Measurements from ENCODE around the gene ENAM. TPM values are rescaled to one million over a fixed set of nuclear protein-coding genes. Genes with fewer than 3 reads are reported as not detected.

The ENAM gene
- total and polyA plus RNA-seq, 10 of the 15 experiments (the other 5 are each of a cell fraction or from before 2014, with no cell fraction given): 0.04 to 1.3 (median 0.21) TPM

DNA sequence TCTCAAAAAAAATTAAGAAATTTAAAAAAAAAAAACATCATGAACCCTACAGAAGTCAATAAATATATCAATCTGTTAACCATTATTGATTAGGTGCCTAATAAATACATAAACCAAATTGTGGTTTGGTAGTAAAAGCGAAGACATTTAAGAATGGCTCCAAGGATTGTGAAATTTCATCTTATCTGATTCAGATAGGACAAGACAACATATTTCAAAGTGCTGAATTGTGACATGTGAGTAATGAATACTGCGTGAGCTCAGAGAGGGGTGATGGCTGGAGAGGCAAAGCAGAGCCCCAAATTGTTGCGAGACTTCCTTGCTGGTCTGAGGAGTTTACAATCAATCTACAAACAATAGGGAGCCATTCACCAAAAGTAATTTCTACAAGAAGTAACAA lies 28.2 kb upstream of the ENAM start:
- no peaks in the 10 kb centered on the region for H3K4me1 ChIP-seq (ENCODE audit: control insufficient read depth, insufficient read depth, low read length)
- H3K79me2 ChIP-seq (ENCODE audit: control insufficient read depth, insufficient read depth, low read length): no peaks in the 10 kb centered on the region
- no peaks in the 10 kb centered on the region; a peak in 1 of 4 replicates for H3K27me3 ChIP-seq (replicated peaks in 1 of 2; ENCODE audit: control insufficient read depth in 2 of 2, insufficient read depth in 2 of 2, low read length in 1 of 2)
- H4K20me1 ChIP-seq (ENCODE audit: control insufficient read depth, insufficient read depth): no peaks in the 10 kb centered on the region
- H3K4me2 ChIP-seq (ENCODE audit: control insufficient read depth, insufficient read depth): no peak overlapping the region
- RAD21 ChIA-PET (ENCODE audit: unreplicated experiment): interaction anchor here (0.6 to 1.7 kb wide), 5 partner anchors 104 to 425 kb away, joined by 3 to 6 read pairs (median 4); no protein-coding TSS in a partner anchor
- H3K27ac ChIP-seq (ENCODE audit: control insufficient read depth, insufficient read depth): no peak overlapping the region
- no peaks in the 10 kb centered on the region for H3K9me3 ChIP-seq (replicated peaks; ENCODE audit: control insufficient read depth, insufficient read depth, low read length)
- WGBS (ENCODE audit: insufficient coverage, insufficient replicate concordance, low lambda C conversion rate, missing lambda C conversion rate): 71% methylated on average over 3 of the region's 3 CpGs
- DNase-seq (ENCODE audit: low read depth, low spot score): no peak
- H3K9ac ChIP-seq (ENCODE audit: control insufficient read depth, insufficient read depth, low read length): no peak overlapping the region
- H3K36me3 ChIP-seq (ENCODE audit: control insufficient read depth in 2 of 2, insufficient read depth in 2 of 2, low read length in 1 of 2): no peaks in the 10 kb centered on the region
- H3K4me3 ChIP-seq: no peak overlapping the region
- SMC1A ChIA-PET (ENCODE audit: uncharacterized antibody, unreplicated experiment): interaction anchor here (0.6 to 1.7 kb wide), 9 partner anchors 9 to 1646 kb away, joined by 3 to 9 read pairs (median 4); no protein-coding TSS in a partner anchor
- intact Hi-C loops (cut with micrococcal nuclease; ENCODE audit: unreplicated experiment) (loop anchor here (5.0 to 10.0 kb wide), 3 partner anchors 584 to 1704 kb away; no protein-coding TSS in a partner anchor), in situ Hi-C loops (cut with MboI) (loop anchor here (25.0 kb wide), 2 partner anchors 1112 to 1687 kb away; no protein-coding TSS in a partner anchor)
- CTCF ChIA-PET: interaction anchor here (0.6 to 1.6 kb wide), 9 partner anchors 10 to 1112 kb away, joined by 3 to 6 read pairs (median 3); no protein-coding TSS in a partner anchor
- ATAC-seq: no peak
- FAIRE-seq: no peak
- no peak overlapping the region for H2AFZ ChIP-seq (ENCODE audit: control insufficient read depth, low read depth, low read length)
- BruUV-seq (replicated peaks): no TSS peak
- POLR2A ChIA-PET: interaction anchor here (0.7 kb wide), 1 partner anchor 115 kb away, joined by 4 read pairs; no protein-coding TSS in a partner anchor
- TF ChIP-seq RCOR1 (conservative IDR thresholded peaks at IDR 0.05; ENCODE audit: low read depth, low read length): no peak
- no peak for TF ChIP-seq JUNB (IDR thresholded peaks at IDR 0.05)
- TF ChIP-seq SMC3 (IDR thresholded peaks at IDR 0.05; ENCODE audit: borderline replicate concordance, low read length): no peak
- no peak for TF ChIP-seq IKZF1 (conservative IDR thresholded peaks at IDR 0.05)
- no peak for TF ChIP-seq SMAD5 (IDR thresholded peaks at IDR 0.05; ENCODE audit: low read depth)
- TF ChIP-seq ETV6 (conservative IDR thresholded peaks at IDR 0.05 in 1 of 2, IDR thresholded peaks at IDR 0.05 in 1 of 2; ENCODE audit: borderline replicate concordance in 1 of 2, low read depth in 1 of 2): no peak
- no peak for TF ChIP-seq FOXK2 (IDR thresholded peaks at IDR 0.05)
- TF ChIP-seq, protein P1, sequence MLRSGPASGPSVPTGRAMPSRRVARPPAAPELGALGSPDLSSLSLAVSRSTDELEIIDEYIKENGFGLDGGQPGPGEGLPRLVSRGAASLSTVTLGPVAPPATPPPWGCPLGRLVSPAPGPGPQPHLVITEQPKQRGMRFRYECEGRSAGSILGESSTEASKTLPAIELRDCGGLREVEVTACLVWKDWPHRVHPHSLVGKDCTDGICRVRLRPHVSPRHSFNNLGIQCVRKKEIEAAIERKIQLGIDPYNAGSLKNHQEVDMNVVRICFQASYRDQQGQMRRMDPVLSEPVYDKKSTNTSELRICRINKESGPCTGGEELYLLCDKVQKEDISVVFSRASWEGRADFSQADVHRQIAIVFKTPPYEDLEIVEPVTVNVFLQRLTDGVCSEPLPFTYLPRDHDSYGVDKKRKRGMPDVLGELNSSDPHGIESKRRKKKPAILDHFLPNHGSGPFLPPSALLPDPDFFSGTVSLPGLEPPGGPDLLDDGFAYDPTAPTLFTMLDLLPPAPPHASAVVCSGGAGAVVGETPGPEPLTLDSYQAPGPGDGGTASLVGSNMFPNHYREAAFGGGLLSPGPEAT (IDR thresholded peaks at IDR 0.05; ENCODE audit: low read depth): no peak
- no peak for TF ChIP-seq CHD4 (IDR thresholded peaks at IDR 0.05)
- no peak for TF ChIP-seq ZZZ3 (IDR thresholded peaks at IDR 0.05; ENCODE audit: control insufficient read depth, insufficient read length, low read depth)
- TF ChIP-seq CBX5 (IDR thresholded peaks at IDR 0.05; ENCODE audit: low read depth): no peak
- no peak for TF ChIP-seq SMAD1 (IDR thresholded peaks at IDR 0.05; ENCODE audit: low read depth, partially characterized antibody)
- TF ChIP-seq SREBF2 (IDR thresholded peaks at IDR 0.05; ENCODE audit: low read length): no peak
- TF ChIP-seq TCF12 (IDR thresholded peaks at IDR 0.05; ENCODE audit: low read depth, low read length): no peak
- TF ChIP-seq, protein P2, sequence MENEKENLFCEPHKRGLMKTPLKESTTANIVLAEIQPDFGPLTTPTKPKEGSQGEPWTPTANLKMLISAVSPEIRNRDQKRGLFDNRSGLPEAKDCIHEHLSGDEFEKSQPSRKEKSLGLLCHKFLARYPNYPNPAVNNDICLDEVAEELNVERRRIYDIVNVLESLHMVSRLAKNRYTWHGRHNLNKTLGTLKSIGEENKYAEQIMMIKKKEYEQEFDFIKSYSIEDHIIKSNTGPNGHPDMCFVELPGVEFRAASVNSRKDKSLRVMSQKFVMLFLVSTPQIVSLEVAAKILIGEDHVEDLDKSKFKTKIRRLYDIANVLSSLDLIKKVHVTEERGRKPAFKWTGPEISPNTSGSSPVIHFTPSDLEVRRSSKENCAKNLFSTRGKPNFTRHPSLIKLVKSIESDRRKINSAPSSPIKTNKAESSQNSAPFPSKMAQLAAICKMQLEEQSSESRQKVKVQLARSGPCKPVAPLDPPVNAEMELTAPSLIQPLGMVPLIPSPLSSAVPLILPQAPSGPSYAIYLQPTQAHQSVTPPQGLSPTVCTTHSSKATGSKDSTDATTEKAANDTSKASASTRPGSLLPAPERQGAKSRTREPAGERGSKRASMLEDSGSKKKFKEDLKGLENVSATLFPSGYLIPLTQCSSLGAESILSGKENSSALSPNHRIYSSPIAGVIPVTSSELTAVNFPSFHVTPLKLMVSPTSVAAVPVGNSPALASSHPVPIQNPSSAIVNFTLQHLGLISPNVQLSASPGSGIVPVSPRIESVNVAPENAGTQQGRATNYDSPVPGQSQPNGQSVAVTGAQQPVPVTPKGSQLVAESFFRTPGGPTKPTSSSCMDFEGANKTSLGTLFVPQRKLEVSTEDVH (IDR thresholded peaks at IDR 0.05; ENCODE audit: low read depth, partially characterized antibody): no peak
- no peak for TF ChIP-seq ZNF207 (IDR thresholded peaks at IDR 0.05; ENCODE audit: borderline replicate concordance)
- TF ChIP-seq, protein P3, sequence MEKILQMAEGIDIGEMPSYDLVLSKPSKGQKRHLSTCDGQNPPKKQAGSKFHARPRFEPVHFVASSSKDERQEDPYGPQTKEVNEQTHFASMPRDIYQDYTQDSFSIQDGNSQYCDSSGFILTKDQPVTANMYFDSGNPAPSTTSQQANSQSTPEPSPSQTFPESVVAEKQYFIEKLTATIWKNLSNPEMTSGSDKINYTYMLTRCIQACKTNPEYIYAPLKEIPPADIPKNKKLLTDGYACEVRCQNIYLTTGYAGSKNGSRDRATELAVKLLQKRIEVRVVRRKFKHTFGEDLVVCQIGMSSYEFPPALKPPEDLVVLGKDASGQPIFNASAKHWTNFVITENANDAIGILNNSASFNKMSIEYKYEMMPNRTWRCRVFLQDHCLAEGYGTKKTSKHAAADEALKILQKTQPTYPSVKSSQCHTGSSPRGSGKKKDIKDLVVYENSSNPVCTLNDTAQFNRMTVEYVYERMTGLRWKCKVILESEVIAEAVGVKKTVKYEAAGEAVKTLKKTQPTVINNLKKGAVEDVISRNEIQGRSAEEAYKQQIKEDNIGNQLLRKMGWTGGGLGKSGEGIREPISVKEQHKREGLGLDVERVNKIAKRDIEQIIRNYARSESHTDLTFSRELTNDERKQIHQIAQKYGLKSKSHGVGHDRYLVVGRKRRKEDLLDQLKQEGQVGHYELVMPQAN (conservative IDR thresholded peaks at IDR 0.05): no peak
- TF ChIP-seq, protein P4, sequence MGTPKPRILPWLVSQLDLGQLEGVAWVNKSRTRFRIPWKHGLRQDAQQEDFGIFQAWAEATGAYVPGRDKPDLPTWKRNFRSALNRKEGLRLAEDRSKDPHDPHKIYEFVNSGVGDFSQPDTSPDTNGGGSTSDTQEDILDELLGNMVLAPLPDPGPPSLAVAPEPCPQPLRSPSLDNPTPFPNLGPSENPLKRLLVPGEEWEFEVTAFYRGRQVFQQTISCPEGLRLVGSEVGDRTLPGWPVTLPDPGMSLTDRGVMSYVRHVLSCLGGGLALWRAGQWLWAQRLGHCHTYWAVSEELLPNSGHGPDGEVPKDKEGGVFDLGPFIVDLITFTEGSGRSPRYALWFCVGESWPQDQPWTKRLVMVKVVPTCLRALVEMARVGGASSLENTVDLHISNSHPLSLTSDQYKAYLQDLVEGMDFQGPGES (IDR thresholded peaks at IDR 0.05): no peak

All from GM12878 (cell line).